Kidney (tissue), 14 donors: Measurements from ENCODE around the gene NR6A1. TPM values are rescaled to one million over a fixed set of nuclear protein-coding genes. Genes with fewer than 3 reads are reported as not detected.

Experiments
- DNase-seq, 5 donors: peaks; one replicate each; pipeline ENCODE4 v3.0.0-alpha.2; 2013 to 2020
- FAIRE-seq: peaks from 2 replicates; lab custom pipeline; 2012; peaks lifted over from hg19 to GRCh38; lab: Jason Lieb, UNC
- H3K27ac ChIP-seq, 2 donors: one replicate each; pipeline ENCODE4 v1.7.0; 2013; ENCODE audit warnings: low read depth in 2 of 2, low read length in 2 of 2, inconsistent platforms in 1 of 2
- H3K27me3 ChIP-seq: one replicate; pipeline ENCODE4 v1.7.1; 2013; ENCODE audit warnings: low read length, inconsistent platforms; ENCODE audit not compliant: control insufficient read depth, insufficient read depth
- H3K36me3 ChIP-seq, 3 donors: one replicate each; pipeline versions ENCODE4 v1.7.0 to v1.7.1; 2013; ENCODE audit warnings: low read length in 3 of 3, control low read depth in 1 of 3, inconsistent platforms in 1 of 3; ENCODE audit not compliant: insufficient read depth in 3 of 3, control insufficient read depth in 2 of 3
- H3K4me1 ChIP-seq, 3 donors: one replicate each; pipeline versions ENCODE4 v1.7.0 to v1.7.1; 2013; ENCODE audit warnings: low read length in 3 of 3, inconsistent platforms in 1 of 3, low read depth in 1 of 3; ENCODE audit not compliant: control insufficient read depth in 2 of 3, insufficient read depth in 2 of 3
- H3K4me3 ChIP-seq, 3 donors: one replicate each; pipeline versions ENCODE4 v1.7.0 to v1.8.1; 2013; ENCODE audit warnings: low read length in 3 of 3, control low read depth in 1 of 3, inconsistent platforms in 1 of 3
- H3K9ac ChIP-seq, 3 donors: one replicate each; pipeline versions ENCODE4 v1.7.0 to v1.7.1; 2013; ENCODE audit warnings: low read length in 3 of 3, control low read depth in 1 of 3, inconsistent platforms in 1 of 3
- H3K9me3 ChIP-seq, 3 donors: one replicate each; pipeline versions ENCODE4 v1.7.0 to v1.7.1; 2013; ENCODE audit warnings: low read length in 3 of 3, control low read depth in 1 of 3, inconsistent platforms in 1 of 3; ENCODE audit not compliant: control insufficient read depth in 2 of 3, insufficient read depth in 1 of 3
- CTCF ChIP-seq: IDR thresholded peaks from 3 replicates; pipeline ENCODE4 v1.5.1; 2012; ENCODE audit warnings: mild to moderate bottlenecking, moderate library complexity, borderline replicate concordance; ENCODE audit not compliant: insufficient read depth; ENCODE audit errors: extremely low read depth
- intact Hi-C: fragments of 100-400 bp; cut with DNase I; formaldehyde crosslinking; loops from one replicate; pipeline ENCODE4 v1.11.1; 2022
- polyA plus RNA-seq: library from polyadenylated mRNA; stranded (reverse); fragments of 350-450 nt; fragmentation: Illumina TruSeq; extraction: RNeasy Lipid Tissue Mini Kit (QIAGEN cat#74804); gene quantifications from one replicate; pipeline ENCODE4 v1.2.3, GENCODE V29; 2014; ENCODE audit warnings: low read depth, low replicate concordance; ENCODE audit not compliant: insufficient read depth
- total RNA-seq: library from RNA; stranded (reverse); fragmentation: NEBNext Ultra II Directional; extraction: Animal tissue kit (Norgen Biotek cat#: 25700); gene quantifications from one replicate; pipeline ENCODE4 v1.2.1, GENCODE V29; 2021
- donor health status: control.
- donor health status: control.
- donor health status: control.
- donor health status: control.
- donor health status: control.
- donor health status: DM: yes; HTN: yes; CAD: no.
- donor health status: Normal renal cell carcinoma (clear cell type).

The NR6A1 gene
- total and polyA plus RNA-seq, 2 donors from 2014 or later = 1.2 to 3.5 TPM

GRCh38 chr9:124479947-124480620, 291.0 kb downstream of the NR6A1 start:
- no peak for TF ChIP-seq CTCF
- Histone ChIP-seq H3K4me1 (no peaks in the 10 kb centered on the region), H3K4me3 (no peak overlapping the region), H3K27me3 (peaks cover 11% of the 10 kb centered on the region), H3K36me3 (no peaks in the 10 kb centered on the region), H3K27ac (no peak overlapping the region), H3K9me3 (peaks cover 0 to 4% (median 0%) of the 10 kb centered on the region in 3 donors), H3K9ac (no peak overlapping the region)
- FAIRE-seq (no peak), DNase-seq (no peak)
- intact Hi-C loops = no loop called here

- DNase-seq = no peak
- FAIRE-seq = no peak
These were observed 291.7 kb downstream of the NR6A1 start for GRCh38 chr9:124479371-124479770.

GRCh38 chr9:124478354-124478753, 292.8 kb downstream of the NR6A1 start:
- FAIRE-seq (no peak), DNase-seq (peak in 1 of 5 donors; percentile 23)
- Histone ChIP-seq H3K27me3 (peaks cover 11% of the 10 kb centered on the region), H3K9ac (no peak overlapping the region), H3K36me3 (no peaks in the 10 kb centered on the region), H3K4me1 (no peaks in the 10 kb centered on the region), H3K4me3 (no peak overlapping the region), H3K9me3 (peaks cover 0 to 4% (median 0%) of the 10 kb centered on the region in 3 donors), H3K27ac (no peak overlapping the region)
- no peak for TF ChIP-seq CTCF
- intact Hi-C loops = no loop called here

More at GRCh38 chr9:124479371-124479770, 291.7 kb downstream of the NR6A1 start:
- peaks cover 11% of the 10 kb centered on the region for H3K27me3 ChIP-seq
- H3K4me3 ChIP-seq = no peak overlapping the region
- no peak for TF ChIP-seq CTCF
- no peaks in the 10 kb centered on the region for H3K36me3 ChIP-seq
- no peak overlapping the region for H3K27ac ChIP-seq
- intact Hi-C loops = no loop called here
- H3K9me3 ChIP-seq = peaks cover 0 to 4% (median 0%) of the 10 kb centered on the region in 3 donors
- no peaks in the 10 kb centered on the region for H3K4me1 ChIP-seq
- H3K9ac ChIP-seq = no peak overlapping the region
